ENCODE results near the gene DNAAF5. TPM values are rescaled to one million over a fixed set of nuclear protein-coding genes. Genes with fewer than 3 reads are reported as not detected.

The DNAAF5 gene
- polyA plus RNA-seq, 1 donor: 37.6 TPM

GRCh38 chr7:815284-816216 lies 89.1 kb downstream of the DNAAF5 start:
- DNase-seq: peak; percentile 52

GRCh38 chr7:816300-816750 lies 89.8 kb downstream of the DNAAF5 start:
- peak; percentile 98 for DNase-seq

- no peak for DNase-seq
These were observed 90.5 kb downstream of the DNAAF5 start for GRCh38 chr7:816751-817671.

GRCh38 chr7:818031-818699 lies 91.7 kb downstream of the DNAAF5 start:
- DNase-seq: no peak

- DNase-seq: no peak
These were observed 93.8 kb downstream of the DNAAF5 start for GRCh38 chr7:820341-820740.

GRCh38 chr7:821688-822087 lies 95.2 kb downstream of the DNAAF5 start:
- DNase-seq: no peak

GRCh38 chr7:822692-823276 lies 96.3 kb downstream of the DNAAF5 start:
- DNase-seq: no peak

- no peak for DNase-seq
These were observed 97.2 kb downstream of the DNAAF5 start for GRCh38 chr7:823649-824048.

- DNase-seq: no peak
These were observed 97.6 kb downstream of the DNAAF5 start for GRCh38 chr7:824081-824480.

GRCh38 chr7:824664-825063 lies 98.2 kb downstream of the DNAAF5 start:
- no peak for DNase-seq

- no peak for DNase-seq
These were observed 98.9 kb downstream of the DNAAF5 start for GRCh38 chr7:825386-825785.

- no peak for DNase-seq
These were observed 99.9 kb downstream of the DNAAF5 start for GRCh38 chr7:826230-826917.

GRCh38 chr7:828793-829561 lies 102.5 kb downstream of the DNAAF5 start:
- DNase-seq: no peak

- no peak for DNase-seq
These were observed 103.6 kb downstream of the DNAAF5 start for GRCh38 chr7:830069-830468.

GRCh38 chr7:831596-832166 lies 105.2 kb downstream of the DNAAF5 start:
- peak; percentile 61 for DNase-seq

- peak; percentile 63 for DNase-seq
These were observed 105.9 kb downstream of the DNAAF5 start, which contains the start of gene SUN1 for GRCh38 chr7:832167-832967. SUN1 (plus strand) TSS chr7:832476; CDS start chr7:832525, 49 bp downstream.

- no peak for DNase-seq
These were observed 106.5 kb downstream of the DNAAF5 start for GRCh38 chr7:832968-833424.

GRCh38 chr7:833601-834258 lies 107.2 kb downstream of the DNAAF5 start:
- no peak for DNase-seq

All from left kidney (tissue), 2 donors.